Testis (tissue), 3 donors: Measurements from ENCODE around the gene PRKD3. TPM values are rescaled to one million over a fixed set of nuclear protein-coding genes. Genes with fewer than 3 reads are reported as not detected.

Experiments
- DNase-seq: peaks from one replicate; pipeline ENCODE4 v3.0.0-alpha.2; 2019
- H3K27ac ChIP-seq, 2 donors: fragments of 200-600 bp; sonication (generic); one replicate each; pipeline ENCODE4 v1.5.1; 2019
- H3K27me3 ChIP-seq: fragments of 200-600 bp; sonication (generic); one replicate; pipeline ENCODE4 v1.5.1; 2019
- H3K36me3 ChIP-seq: fragments of 200-600 bp; sonication (generic); one replicate; pipeline ENCODE4 v1.5.1; 2017; ENCODE audit warnings: low read depth; ENCODE audit errors: missing control alignments
- H3K4me1 ChIP-seq: fragments of 200-600 bp; sonication (generic); one replicate; pipeline ENCODE4 v1.5.1; 2019
- H3K4me3 ChIP-seq, 2 donors: fragments of 200-600 bp; sonication (generic); one replicate each; pipeline ENCODE4 v1.5.1; 2017 to 2019
- H3K9me3 ChIP-seq: fragments of 200-600 bp; sonication (generic); one replicate; pipeline ENCODE4 v1.5.1; 2017
- CTCF ChIP-seq, 3 experiments: fragments of 450-650 bp in 2 of 3; fragments of 200-600 bp in 1 of 3; sonication (generic) in 1 of 3; IDR thresholded peaks; one replicate each; pipeline ENCODE4 v1.5.1; 2016 to 2019; ENCODE audit warnings: antibody characterized with exemption in 3 of 3, mild to moderate bottlenecking in 2 of 3, moderate library complexity in 1 of 3
- POLR2A ChIP-seq: fragments of 450-650 bp; IDR thresholded peaks from one replicate; pipeline ENCODE4 v1.6.1; 2017; ENCODE audit warnings: antibody characterized with exemption, mild to moderate bottlenecking, moderate library complexity
- WGBS, 2 donors: methylation state at CpG; one replicate each; pipeline ENCODE4 v1.1.5; 2018; 5-methylcytosine and 5-hydroxymethylcytosine counted together
- intact Hi-C: fragments of 100-400 bp; cut with DNase I; formaldehyde crosslinking; loops from one replicate; pipeline ENCODE4 v1.15.1; 2023; ENCODE audit warnings: low total_unique reads
- polyA plus RNA-seq: library from polyadenylated mRNA; stranded (reverse); fragments of 350-450 nt; fragmentation: Illumina TruSeq; extraction: RNeasy Lipid Tissue Mini Kit (QIAGEN cat#74804); gene quantifications from one replicate; pipeline ENCODE4 v1.2.3, GENCODE V29; 2014; ENCODE audit warnings: low read depth, low replicate concordance; ENCODE audit not compliant: insufficient read depth
- total RNA-seq, 2 donors: library from RNA; depleted of rRNA; stranded (reverse); fragments of >200 nt; gene quantifications; one replicate each; pipeline ENCODE4 v1.2.3, GENCODE V29; 2016

The PRKD3 gene
- total and polyA plus RNA-seq, 3 donors from 2014 or later, result 46.0 to 78.1 (median 52.3) TPM

GRCh38 chr2:37287966-37288365, 36.7 kb downstream of the PRKD3 start:
- WGBS, 2 donors, result 94 to 100% methylated on average over 2 of the region's 2 CpGs
- Histone ChIP-seq H3K9me3 (no peaks in the 10 kb centered on the region), H3K4me3 (no peak overlapping the region), H3K4me1 (no peaks in the 10 kb centered on the region), H3K27me3 (no peaks in the 10 kb centered on the region), H3K27ac (no peak overlapping the region), H3K36me3 (no peaks in the 10 kb centered on the region)
- intact Hi-C loops, result no loop called here
- TF ChIP-seq CTCF (IDR thresholded peaks at IDR 0.05) (no peak), POLR2A (no peak)
- no peak for DNase-seq

DNA sequence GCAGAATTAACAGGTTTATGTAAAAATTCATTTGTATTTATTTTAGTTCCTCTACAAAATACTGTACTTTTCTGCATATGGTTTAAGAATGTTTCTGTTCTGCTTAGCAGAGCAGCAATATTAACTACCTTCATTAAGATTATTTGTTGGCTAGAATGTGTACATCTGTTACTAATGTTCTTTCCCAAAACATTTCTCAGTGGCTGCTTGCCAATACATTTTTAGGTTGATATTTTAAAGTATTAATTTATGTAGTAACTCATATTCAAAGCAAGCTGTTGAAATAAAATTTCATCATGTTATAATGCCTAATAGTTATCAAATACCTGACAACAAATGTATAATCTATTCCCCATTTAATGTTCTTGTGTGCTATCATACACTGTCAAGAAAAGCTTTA, 40.3 kb downstream of the PRKD3 start:
- DNase-seq, result no peak
- Histone ChIP-seq H3K27me3 (no peaks in the 10 kb centered on the region), H3K9me3 (no peaks in the 10 kb centered on the region), H3K4me1 (no peaks in the 10 kb centered on the region), H3K4me3 (no peak overlapping the region), H3K36me3 (no peaks in the 10 kb centered on the region), H3K27ac (no peak overlapping the region)
- intact Hi-C loops, result no loop called here
- TF ChIP-seq CTCF (IDR thresholded peaks at IDR 0.05), result no peak
- no peak for TF ChIP-seq POLR2A

DNA sequence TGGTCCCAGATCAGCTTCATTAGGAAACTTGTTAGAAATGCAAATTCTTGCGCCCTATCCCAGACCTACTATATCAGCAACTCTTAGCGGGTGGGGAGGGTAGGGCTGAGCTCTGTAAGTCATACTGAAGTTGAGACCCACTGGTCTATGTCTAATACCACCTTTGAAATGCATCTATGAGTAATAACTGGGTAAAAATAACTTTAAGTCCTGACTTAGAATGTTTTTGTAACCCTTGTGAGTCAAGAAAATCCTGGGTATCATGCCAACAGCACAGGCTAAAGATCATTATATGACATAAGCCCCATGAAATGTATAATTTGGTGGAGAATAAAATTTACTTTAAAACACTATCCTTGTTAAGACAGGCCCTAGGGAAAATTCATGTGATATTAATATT, 41.4 kb downstream of the PRKD3 start:
- TF ChIP-seq CTCF (IDR thresholded peaks at IDR 0.05), result no peak
- no peak for TF ChIP-seq POLR2A
- 94 to 100% methylated on average over 2 of the region's 2 CpGs for WGBS, 2 donors
- no peak overlapping the region for H3K27ac ChIP-seq

GRCh38 chr2:37282746-37283145, 41.9 kb downstream of the PRKD3 start:
- Histone ChIP-seq H3K27ac (no peak overlapping the region), H3K36me3 (no peaks in the 10 kb centered on the region), H3K27me3 (no peaks in the 10 kb centered on the region), H3K4me3 (no peak overlapping the region), H3K9me3 (no peaks in the 10 kb centered on the region), H3K4me1 (no peaks in the 10 kb centered on the region)
- DNase-seq, result no peak
- TF ChIP-seq POLR2A (no peak), CTCF (IDR thresholded peaks at IDR 0.05) (no peak)
- WGBS, 2 donors, result 94 to 95% methylated on average over 2 of the region's 2 CpGs
- intact Hi-C loops, result no loop called here

More for the DNA sequence above, 41.4 kb downstream of the PRKD3 start:
- H3K4me1 ChIP-seq, result no peaks in the 10 kb centered on the region
- no peaks in the 10 kb centered on the region for H3K27me3 ChIP-seq
- DNase-seq, result no peak
- intact Hi-C loops, result no loop called here
- no peak overlapping the region for H3K4me3 ChIP-seq
- H3K9me3 ChIP-seq, result no peaks in the 10 kb centered on the region
- H3K36me3 ChIP-seq, result no peaks in the 10 kb centered on the region

- Histone ChIP-seq H3K27ac (no peak overlapping the region), H3K4me3 (no peak overlapping the region), H3K9me3 (no peaks in the 10 kb centered on the region), H3K36me3 (no peaks in the 10 kb centered on the region), H3K27me3 (no peaks in the 10 kb centered on the region), H3K4me1 (no peaks in the 10 kb centered on the region)
- intact Hi-C loops, result no loop called here
- no peak for DNase-seq
- no peak for TF ChIP-seq POLR2A
- TF ChIP-seq CTCF (IDR thresholded peaks at IDR 0.05), result no peak
- WGBS, 2 donors, result 95% methylated on average over 1 of the region's 1 CpG
Observed at GRCh38 chr2:37281916-37282315, 42.7 kb downstream of the PRKD3 start.
